ENCODE measurements around the gene HOXA9.
A peak's percentile ranks its signal among the peaks of the same experiment; 100 is the strongest.

The HOXA9 gene

GRCh38 chr7:27124902-27125689 lies 40.2 kb downstream of the HOXA9 start:
- no peak for DNase-seq (ENCODE audit: low spot score)

GRCh38 chr7:27124096-27124901 lies 41.0 kb downstream of the HOXA9 start:
- DNase-seq (ENCODE audit: low spot score): no peak

GRCh38 chr7:27123477-27124053 lies 41.8 kb downstream of the HOXA9 start:
- DNase-seq (ENCODE audit: low spot score): no peak

GRCh38 chr7:27123007-27123476 lies 42.3 kb downstream of the HOXA9 start:
- DNase-seq (ENCODE audit: low spot score): no peak

GRCh38 chr7:27122077-27122910 lies 43.0 kb downstream of the HOXA9 start:
- DNase-seq (ENCODE audit: low spot score): peak; percentile 73

GRCh38 chr7:27121684-27122076 lies 43.7 kb downstream of the HOXA9 start:
- no peak for DNase-seq (ENCODE audit: low spot score)

GRCh38 chr7:27119412-27119911 lies 45.9 kb downstream of the HOXA9 start:
- DNase-seq (ENCODE audit: low spot score): no peak

GRCh38 chr7:27118580-27118979 lies 46.8 kb downstream of the HOXA9 start:
- no peak for DNase-seq (ENCODE audit: low spot score)

GRCh38 chr7:27117887-27118491 lies 47.3 kb downstream of the HOXA9 start:
- DNase-seq (ENCODE audit: low spot score): no peak

GRCh38 chr7:27116962-27117886 lies 48.1 kb downstream of the HOXA9 start:
- no peak for DNase-seq (ENCODE audit: low spot score)

GRCh38 chr7:27116031-27116961 lies 49.0 kb downstream of the HOXA9 start:
- DNase-seq (ENCODE audit: low spot score): no peak

- peak; percentile 79 for DNase-seq (ENCODE audit: low spot score)
These were observed 49.9 kb downstream of the HOXA9 start for GRCh38 chr7:27115221-27116026.

GRCh38 chr7:27114881-27115220 lies 50.5 kb downstream of the HOXA9 start:
- no peak for DNase-seq (ENCODE audit: low spot score)

GRCh38 chr7:27113991-27114769 lies 51.2 kb downstream of the HOXA9 start:
- DNase-seq (ENCODE audit: low spot score): peak; percentile 71

- DNase-seq (ENCODE audit: low spot score): peak; percentile 81
These were observed 52.1 kb downstream of the HOXA9 start for GRCh38 chr7:27112955-27113949.
